CD4-positive, CD25-positive, alpha-beta regulatory T cell (primary cell): ENCODE measurements around the gene ABCA9. TPM values are rescaled to one million over a fixed set of nuclear protein-coding genes. Genes with fewer than 3 reads are reported as not detected.
A peak's percentile ranks its signal among the peaks of the same experiment; 100 is the strongest.
"Not testable (repeated sequence)": the region's sequence is repeated elsewhere in the genome, so short reads cannot be mapped to it uniquely, and the experiment has no call there.

Experiments used
- ATAC-seq, 2 donors: fragments of 150-1000 bp; cut with Tn5 transposase; one replicate each; pipeline ENCODE4 v1.10.0; 2021; ENCODE audit warnings: low read depth in 2 of 2, moderate number of reproducible peaks in 2 of 2, moderate library complexity in 1 of 2
- DNase-seq, 3 donors: peaks; one replicate each; pipeline versions ENCODE4 v3.0.0 to v3.0.0-alpha.2; 2012 to 2022; ENCODE audit warnings: mixed read lengths in 1 of 3
- H3K27ac ChIP-seq: one replicate; pipeline ENCODE4 v1.7.0; 2013; ENCODE audit warnings: mild to moderate bottlenecking, low read length; ENCODE audit not compliant: insufficient read depth, poor library complexity, severe bottlenecking
- H3K27me3 ChIP-seq: one replicate; pipeline ENCODE4 v1.7.0; 2013; ENCODE audit warnings: low read length; ENCODE audit not compliant: control insufficient read depth, insufficient read depth
- H3K36me3 ChIP-seq: one replicate; pipeline ENCODE4 v1.7.0; 2013; ENCODE audit warnings: mild to moderate bottlenecking, low read length, moderate library complexity; ENCODE audit not compliant: control insufficient read depth, insufficient read depth
- H3K4me1 ChIP-seq: 2 replicates; pipeline ENCODE4 v1.7.0; 2013; ENCODE audit warnings: mild to moderate bottlenecking, low read length; ENCODE audit not compliant: insufficient read depth, control insufficient read depth, poor library complexity, severe bottlenecking
- H3K4me3 ChIP-seq: one replicate; pipeline ENCODE4 v1.7.0; 2013; ENCODE audit warnings: low read depth, mild to moderate bottlenecking, low read length, moderate library complexity
- H3K9me3 ChIP-seq, 2 experiments: 1 replicate in 1 of 2; 2 replicates in 1 of 2; pipeline ENCODE4 v1.7.0; 2013; ENCODE audit warnings: low read length in 2 of 2, mild to moderate bottlenecking in 1 of 2, moderate library complexity in 1 of 2; ENCODE audit not compliant: control insufficient read depth in 2 of 2
- H3K27ac Mint-ChIP-seq, 3 donors: one replicate each; pipeline ENCODE4 v1.8.0; 2020 to 2022; ENCODE audit warnings: mild to moderate bottlenecking in 3 of 3, mixed read lengths in 3 of 3, moderate library complexity in 2 of 3
- H3K27me3 Mint-ChIP-seq: one replicate; pipeline ENCODE4 v1.8.0; 2022; ENCODE audit warnings: mild to moderate bottlenecking, mixed read lengths
- H3K36me3 Mint-ChIP-seq: one replicate; pipeline ENCODE4 v1.8.0; 2020; ENCODE audit warnings: mixed read lengths
- H3K4me1 Mint-ChIP-seq, 4 donors: one replicate each; pipeline ENCODE4 v1.8.0; 2020 to 2022; ENCODE audit warnings: mixed read lengths in 4 of 4, mild to moderate bottlenecking in 1 of 4
- H3K4me3 Mint-ChIP-seq, 4 donors: one replicate each; pipeline ENCODE4 v1.8.0; 2020 to 2022; ENCODE audit warnings: mild to moderate bottlenecking in 4 of 4, mixed read lengths in 4 of 4, moderate library complexity in 3 of 4
- H3K9me3 Mint-ChIP-seq, 7 donors: one replicate each; pipeline ENCODE4 v1.8.0; 2020 to 2022; ENCODE audit warnings: mixed read lengths in 7 of 7, mild to moderate bottlenecking in 3 of 7, moderate library complexity in 2 of 7
- polyA plus RNA-seq, 4 donors: library from polyadenylated mRNA; unstranded; fragments of 300-500 nt; fragmentation: Illumina TruSeq; gene quantifications; one replicate each; pipeline ENCODE4 v1.2.3, GENCODE V29; 2021
- total RNA-seq: library from RNA; stranded (reverse); gene quantifications from one replicate; pipeline ENCODE4 v1.2.3, GENCODE V29; 2022

ABCA9 gene
- total and polyA plus RNA-seq, 5 donors from 2014 or later, result not detected

DNA sequence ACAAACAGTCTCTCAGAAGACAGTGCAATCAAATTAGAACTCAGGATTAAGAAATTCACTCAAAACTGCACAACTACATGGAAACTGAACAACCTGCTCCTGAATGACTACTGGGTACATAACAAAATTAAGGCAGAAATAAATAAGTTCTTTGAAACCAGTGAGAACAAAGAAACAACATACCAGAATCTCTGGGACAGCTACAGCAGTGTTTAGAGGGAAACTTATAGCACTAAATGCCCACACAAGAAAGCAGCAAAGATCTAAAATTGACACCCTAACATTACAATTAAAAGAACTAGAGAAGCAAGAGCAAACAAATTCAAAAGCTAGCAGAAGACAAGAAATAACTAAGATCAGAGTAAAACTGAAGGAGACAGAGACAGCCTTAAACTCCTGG, 12.7 kb upstream of the ABCA9 start:
- not testable (repeated sequence) for H3K36me3 Mint-ChIP-seq, ATAC-seq, H3K4me1 Mint-ChIP-seq, H3K4me3 Mint-ChIP-seq, H3K36me3 ChIP-seq, H3K27ac Mint-ChIP-seq, H3K27me3 ChIP-seq, H3K4me3 ChIP-seq, H3K4me1 ChIP-seq, H3K9me3 ChIP-seq, DNase-seq, H3K27ac ChIP-seq, H3K27me3 Mint-ChIP-seq
- peaks cover 0 to 14% (median 6%) of the 10 kb centered on the region in 7 donors for H3K9me3 Mint-ChIP-seq

DNA sequence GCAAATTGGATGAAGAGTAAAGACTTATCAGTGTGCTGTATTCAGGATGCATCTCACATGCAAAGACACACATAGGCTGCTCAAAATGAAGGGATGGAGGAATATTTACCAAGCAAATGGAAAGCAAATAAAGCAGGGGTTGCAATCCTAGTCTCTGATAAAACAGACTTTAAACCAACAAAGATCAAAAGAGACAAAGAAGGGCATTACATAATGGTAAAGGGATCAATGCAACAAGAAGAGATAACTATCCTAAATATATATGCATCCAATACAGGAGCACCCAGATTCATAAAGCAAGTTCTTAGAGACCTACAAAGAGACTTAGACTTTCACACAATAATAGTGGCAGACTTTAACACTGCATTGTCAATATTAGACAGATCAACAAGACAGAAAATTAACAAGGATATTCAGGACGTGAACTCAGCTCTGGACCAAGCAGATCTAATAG, 12.1 kb upstream of the ABCA9 start:
- not testable (repeated sequence) for H3K36me3 Mint-ChIP-seq, H3K4me3 ChIP-seq, H3K4me1 ChIP-seq, DNase-seq, H3K9me3 ChIP-seq, ATAC-seq, H3K27me3 ChIP-seq, H3K27me3 Mint-ChIP-seq, H3K36me3 ChIP-seq, H3K4me3 Mint-ChIP-seq, H3K27ac ChIP-seq, H3K4me1 Mint-ChIP-seq, H3K27ac Mint-ChIP-seq
- peaks cover 0 to 14% (median 6%) of the 10 kb centered on the region in 7 donors for H3K9me3 Mint-ChIP-seq

DNA sequence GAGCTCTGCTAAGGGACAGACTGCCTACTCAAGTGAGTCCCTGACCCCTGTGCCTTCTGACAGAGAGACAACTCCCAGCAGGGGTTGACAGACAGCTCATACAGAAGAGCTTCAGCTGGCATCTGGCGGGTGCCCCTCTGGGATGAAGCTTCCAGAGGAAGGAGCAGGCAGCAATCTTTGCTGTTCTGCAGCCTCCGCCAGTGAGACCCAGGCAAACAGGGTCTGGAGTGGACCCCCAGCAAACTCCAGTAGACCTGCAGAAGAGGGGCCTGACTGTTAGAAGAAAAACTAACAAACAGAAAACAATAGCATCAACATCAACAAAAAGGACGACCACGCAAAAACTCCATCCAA, 10.5 kb upstream of the ABCA9 start:
- not testable (repeated sequence) for H3K4me1 Mint-ChIP-seq, DNase-seq, H3K4me3 ChIP-seq, ATAC-seq, H3K4me1 ChIP-seq, H3K9me3 Mint-ChIP-seq, H3K27me3 ChIP-seq, H3K27ac ChIP-seq, H3K9me3 ChIP-seq, H3K27me3 Mint-ChIP-seq, H3K36me3 ChIP-seq, H3K36me3 Mint-ChIP-seq
- H3K27ac Mint-ChIP-seq, result peak overlapping the region in 1 of 3 donors; percentile 43
- H3K4me3 Mint-ChIP-seq, result peak overlapping the region in 1 of 4 donors; percentile 8

- not testable (repeated sequence) for H3K27me3 Mint-ChIP-seq, H3K4me1 Mint-ChIP-seq, H3K4me1 ChIP-seq, H3K36me3 ChIP-seq, H3K36me3 Mint-ChIP-seq, H3K9me3 ChIP-seq, H3K27me3 ChIP-seq, ATAC-seq, H3K27ac ChIP-seq, H3K4me3 ChIP-seq
- H3K4me3 Mint-ChIP-seq, result peak overlapping the region in 1 of 4 donors; percentile 43
- peaks cover 0 to 11% (median 3%) of the 10 kb centered on the region in 7 donors for H3K9me3 Mint-ChIP-seq
- peak in 1 of 3 donors; percentile 57 for DNase-seq
- H3K27ac Mint-ChIP-seq, result peak overlapping the region in 2 of 3 donors; percentile 38 to 43
Measured at GRCh38 chr17:69070378-69071232, 9.9 kb upstream of the ABCA9 start.

DNA sequence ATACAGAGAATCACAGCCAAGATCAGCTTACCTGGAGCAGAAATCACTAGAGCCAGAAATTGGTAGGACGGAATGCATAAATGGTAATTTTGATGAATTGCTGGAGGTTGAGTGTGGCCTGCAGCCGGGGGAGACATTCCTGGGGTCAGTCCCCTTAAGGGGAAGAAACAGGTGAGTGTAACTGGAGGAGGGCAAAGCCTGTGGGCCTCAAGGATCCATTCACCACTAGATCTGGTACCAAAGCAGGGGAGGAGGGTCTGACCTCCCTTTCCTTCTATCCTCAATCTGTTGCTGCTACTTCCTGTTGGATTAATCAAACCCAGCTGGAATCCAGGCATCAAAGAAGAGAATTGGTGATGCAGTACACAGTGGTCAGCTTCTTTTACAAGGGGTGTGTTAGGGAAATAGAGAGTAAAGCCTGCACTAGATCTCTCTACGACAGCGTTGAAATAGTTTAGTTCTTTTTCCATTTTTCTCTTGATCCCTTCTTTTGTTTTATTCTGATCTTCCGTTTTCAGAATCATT, 8.6 kb upstream of the ABCA9 start:
- no peaks in the 10 kb centered on the region for H3K4me1 ChIP-seq
- H3K4me3 ChIP-seq, result no peak overlapping the region
- Mint-ChIP-seq H3K27ac (no peak overlapping the region), H3K4me3 (no peak overlapping the region), H3K36me3 (no peaks in the 10 kb centered on the region), H3K4me1 (peaks cover 0 to 10% (median 3%) of the 10 kb centered on the region in 4 donors), H3K9me3 (peaks cover 0 to 13% (median 2%) of the 10 kb centered on the region in 7 donors), H3K27me3 (no peaks in the 10 kb centered on the region)
- no peak overlapping the region for H3K27ac ChIP-seq
- H3K9me3 ChIP-seq, result no peaks in the 10 kb centered on the region
- DNase-seq (no peak), ATAC-seq (no peak)
- no peaks in the 10 kb centered on the region for H3K27me3 ChIP-seq
- H3K36me3 ChIP-seq, result no peaks in the 10 kb centered on the region

GRCh38 chr17:69067274-69068047, 6.7 kb upstream of the ABCA9 start:
- H3K27me3 ChIP-seq, result no peaks in the 10 kb centered on the region
- no peaks in the 10 kb centered on the region for H3K27me3 Mint-ChIP-seq
- ATAC-seq, result no peak
- H3K27ac Mint-ChIP-seq, result no peak overlapping the region
- no peaks in the 10 kb centered on the region for H3K9me3 ChIP-seq
- no peak overlapping the region for H3K4me3 ChIP-seq
- no peak overlapping the region for H3K27ac ChIP-seq
- H3K4me1 Mint-ChIP-seq, result peaks cover 0 to 10% (median 3%) of the 10 kb centered on the region in 4 donors
- peaks cover 0 to 7% (median 2%) of the 10 kb centered on the region in 7 donors for H3K9me3 Mint-ChIP-seq
- DNase-seq, result no peak
- no peaks in the 10 kb centered on the region for H3K4me1 ChIP-seq
- H3K4me3 Mint-ChIP-seq, result no peak overlapping the region
- no peaks in the 10 kb centered on the region for H3K36me3 Mint-ChIP-seq
- no peaks in the 10 kb centered on the region for H3K36me3 ChIP-seq

DNA sequence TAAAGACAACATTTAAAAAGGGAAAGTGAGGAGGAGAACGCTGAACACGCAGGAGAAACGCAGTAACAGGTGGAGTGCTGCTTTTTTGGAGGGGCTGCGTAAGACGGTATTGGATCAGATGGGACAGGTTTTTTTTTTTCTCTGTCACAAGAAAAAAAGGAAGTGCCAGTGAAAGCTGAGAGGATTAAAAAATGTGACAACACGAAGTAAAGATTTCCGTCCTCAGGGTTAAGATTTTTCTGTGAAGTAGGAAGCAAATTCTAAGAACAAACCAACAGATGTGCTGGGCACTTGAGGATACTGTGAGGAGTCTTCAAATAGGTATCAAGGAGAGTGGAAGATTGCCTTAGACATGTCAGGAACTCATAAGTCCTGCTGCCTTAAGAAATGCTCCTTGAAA, 5.8 kb upstream of the ABCA9 start:
- no peaks in the 10 kb centered on the region for H3K36me3 Mint-ChIP-seq
- peaks cover 0 to 7% (median 0%) of the 10 kb centered on the region in 7 donors for H3K9me3 Mint-ChIP-seq
- H3K4me3 Mint-ChIP-seq, result no peak overlapping the region
- Histone ChIP-seq H3K27me3 (no peaks in the 10 kb centered on the region), H3K27ac (no peak overlapping the region), H3K4me1 (no peaks in the 10 kb centered on the region), H3K36me3 (no peaks in the 10 kb centered on the region), H3K4me3 (no peak overlapping the region), H3K9me3 (no peaks in the 10 kb centered on the region)
- DNase-seq (peak in 1 of 3 donors; percentile 45), ATAC-seq (no peak)
- no peak overlapping the region for H3K27ac Mint-ChIP-seq
- peaks cover 0 to 10% (median 3%) of the 10 kb centered on the region in 4 donors for H3K4me1 Mint-ChIP-seq
- no peaks in the 10 kb centered on the region for H3K27me3 Mint-ChIP-seq
